K562 (cell line): ENCODE data around the gene TRERF1. TPM values are rescaled to one million over a fixed set of nuclear protein-coding genes. Genes with fewer than 3 reads are reported as not detected.

ENCODE experiments used
- ATAC-seq: fragments of 200-7000 bp; cut with Tn5 transposase; 3 replicates; pipeline ENCODE4 v1.9.1; 2020; ENCODE audit warnings: moderate library complexity
- BruUV-seq: library from RNA; stranded (reverse); fragments of 400-500 nt; replicated peaks from 2 replicates; lab custom pipeline; 2021; lab: Mats Ljungman, UMichigan
- CTCF ChIA-PET: fragments of 300-600 bp; formaldehyde crosslinking; extraction: SDS; loops from one replicate; lab custom pipeline; 2021; ENCODE audit warnings: low intra/inter-chr PET ratio; lab: Yijun Ruan, JAX
- POLR2A ChIA-PET: fragments of 300-600, 350-650 bp; sonication (Branson Sonifier 250); formaldehyde crosslinking; extraction: SDS; loops from one replicate; lab custom pipeline; 2021; ENCODE audit warnings: antibody characterized with exemption, inconsistent platforms; lab: Yijun Ruan, JAX
- DNase-seq, 4 experiments: peaks; one replicate each; pipeline versions ENCODE4 v3.0.0 to v3.0.0-alpha.2; 2011 to 2018; ENCODE audit warnings: low spot score in 3 of 4, mixed read lengths in 3 of 4; ENCODE audit errors: extremely low read depth in 1 of 4
- FAIRE-seq: peaks from 2 replicates; lab custom pipeline; 2011; peaks lifted over from hg19 to GRCh38; lab: Jason Lieb, UNC
- H2AFZ ChIP-seq: 2 replicates; pipeline ENCODE4 v1.6.0; 2011; ENCODE audit warnings: low read depth, low read length, control low read depth, inconsistent platforms
- H3K27ac ChIP-seq: fragments of 200-600 bp; 3 replicates; pipeline ENCODE4 v1.8.0; 2011; ENCODE audit warnings: low read depth, mild to moderate bottlenecking, control low read depth, inconsistent platforms, low read length, moderate library complexity, mixed read lengths; ENCODE audit errors: extremely low read depth
- H3K27me3 ChIP-seq, 2 experiments: fragments of 300-600 bp in 1 of 2; 2 replicates in 1 of 2; 3 replicates in 1 of 2; pipeline versions ENCODE4 v1.6.0 to v1.8.0; 2011; ENCODE audit warnings: inconsistent platforms in 2 of 2, low read length in 2 of 2, mild to moderate bottlenecking in 1 of 2, mixed read lengths in 1 of 2, moderate library complexity in 1 of 2; ENCODE audit not compliant: control insufficient read depth in 2 of 2, insufficient read depth in 2 of 2
- H3K36me3 ChIP-seq: fragments of 300-600 bp; 3 replicates; pipeline ENCODE4 v1.8.0; 2011; ENCODE audit warnings: mild to moderate bottlenecking, low read length, inconsistent platforms; ENCODE audit not compliant: control insufficient read depth, insufficient read depth
- H3K4me1 ChIP-seq, 2 experiments: fragments of 200-600 bp in 1 of 2; replicated peaks in 1 of 2; 2 replicates in 1 of 2; 3 replicates in 1 of 2; pipeline versions ENCODE4 v1.5.1 to v1.8.0; 2011; ENCODE audit warnings: inconsistent platforms in 2 of 2, low read length in 2 of 2, mild to moderate bottlenecking in 1 of 2, mixed read lengths in 1 of 2, moderate library complexity in 1 of 2; ENCODE audit not compliant: control insufficient read depth in 2 of 2, insufficient read depth in 2 of 2
- H3K4me2 ChIP-seq: 2 replicates; pipeline ENCODE4 v1.6.1; 2011; ENCODE audit warnings: low read length, control low read depth, inconsistent platforms, mixed read lengths; ENCODE audit not compliant: insufficient read depth
- H3K4me3 ChIP-seq: fragments of 200-600 bp; sonication (generic), shearing (Covaris generic); 2 replicates; pipeline ENCODE4 v1.5.1; 2016; ENCODE audit warnings: control low read depth, inconsistent platforms
- H3K79me2 ChIP-seq: fragments of 200-600 bp; 3 replicates; pipeline ENCODE4 v1.8.0; 2011; ENCODE audit warnings: low read length, inconsistent platforms; ENCODE audit not compliant: control insufficient read depth, insufficient read depth
- H3K9ac ChIP-seq, 2 experiments: 2 replicates each; pipeline versions ENCODE4 v1.6.0 to v1.6.1; 2011; ENCODE audit warnings: low read depth in 2 of 2, low read length in 2 of 2, control low read depth in 1 of 2, inconsistent platforms in 1 of 2, mild to moderate bottlenecking in 1 of 2, mixed read lengths in 1 of 2; ENCODE audit not compliant: insufficient read depth in 1 of 2
- H3K9me1 ChIP-seq: one replicate; pipeline ENCODE4 v1.6.0; 2011; ENCODE audit warnings: inconsistent platforms, mild to moderate bottlenecking, low read length, moderate library complexity; ENCODE audit not compliant: control insufficient read depth, insufficient read depth
- H3K9me3 ChIP-seq: replicated peaks from 2 replicates; pipeline ENCODE4 v1.5.1; 2011; ENCODE audit warnings: low read depth, low read length, inconsistent platforms; ENCODE audit not compliant: control insufficient read depth, insufficient read depth
- H4K20me1 ChIP-seq: replicated peaks from 2 replicates; pipeline ENCODE4 v1.6.1; 2011; ENCODE audit warnings: low read length, inconsistent platforms, mixed read lengths; ENCODE audit not compliant: control insufficient read depth, insufficient read depth
- ADNP ChIP-seq: fragments of 200-800 bp; sonication (Bioruptor generic); IDR thresholded peaks from 2 replicates; pipeline ENCODE4 v1.6.1; 2016; ENCODE audit warnings: missing genetic modification characterization, missing compliant biosample characterization
- BCOR ChIP-seq: fragments of 450-650 bp; IDR thresholded peaks from 2 replicates; pipeline ENCODE4 v1.6.1; 2016
- CBX3 ChIP-seq, 2 experiments: IDR thresholded peaks; 1 replicate in 1 of 2; 2 replicates in 1 of 2; pipeline ENCODE4 v1.6.1; 2012; ENCODE audit warnings: inconsistent platforms in 2 of 2, low read length in 2 of 2, borderline replicate concordance in 1 of 2, control low read depth in 1 of 2
- HDAC2 ChIP-seq: fragments of 450-650 bp; IDR thresholded peaks from 2 replicates; pipeline ENCODE4 v1.6.1; 2016; ENCODE audit warnings: mild to moderate bottlenecking
- KDM1A ChIP-seq, 2 experiments: fragments of 450-650 bp; IDR thresholded peaks; 2 replicates each; pipeline ENCODE4 v1.6.1; 2016; ENCODE audit warnings: mild to moderate bottlenecking in 2 of 2
- PTBP1 ChIP-seq: fragments of 200-400 bp; formaldehyde crosslinking; IDR thresholded peaks from 2 replicates; pipeline ENCODE4 v1.6.1; 2017; ENCODE audit warnings: low read depth, low read length
- RAD21 ChIP-seq, 2 experiments: fragments of 250-450 bp in 1 of 2; fragments of 450-650 bp in 1 of 2; sonication (Bioruptor Pico) in 1 of 2; formaldehyde crosslinking in 1 of 2; IDR thresholded peaks in 1 of 2; conservative IDR thresholded peaks in 1 of 2; 2 replicates each; pipeline versions ENCODE4 v1.4.0 to v1.8.0; 2020 to 2022; ENCODE audit warnings: mild to moderate bottlenecking in 2 of 2, moderate library complexity in 1 of 2
- RBFOX2 ChIP-seq: fragments of 200-400 bp; formaldehyde crosslinking; IDR thresholded peaks from 2 replicates; pipeline ENCODE4 v1.6.1; 2017; ENCODE audit warnings: low read depth, mild to moderate bottlenecking, low read length, moderate library complexity
- RBM25 ChIP-seq: fragments of 200-400 bp; formaldehyde crosslinking; IDR thresholded peaks from 2 replicates; pipeline ENCODE4 v1.6.1; 2018; ENCODE audit warnings: low read length, low read depth, moderate library complexity; ENCODE audit not compliant: severe bottlenecking
- RCOR1 ChIP-seq, 2 experiments: IDR thresholded peaks; 2 replicates each; pipeline ENCODE4 v1.6.1; 2012; ENCODE audit warnings: low read depth in 2 of 2, low read length in 2 of 2, borderline replicate concordance in 1 of 2, improper control_type of control experiment in 1 of 2
- SMARCA5 ChIP-seq: fragments of 450-650 bp; IDR thresholded peaks from 2 replicates; pipeline ENCODE4 v1.6.1; 2016
- ZNF584 ChIP-seq: fragments of 200-800 bp; sonication (Bioruptor generic); IDR thresholded peaks from 2 replicates; pipeline ENCODE4 v1.6.1; 2016; ENCODE audit warnings: low read depth, mild to moderate bottlenecking, missing genetic modification characterization, missing compliant biosample characterization
- ZNF707 ChIP-seq: fragments of 250-450 bp; sonication (Bioruptor Pico); conservative IDR thresholded peaks from 2 replicates; pipeline ENCODE4 v1.8.0; 2022; ENCODE audit warnings: inconsistent platforms, mild to moderate bottlenecking, moderate library complexity
- WGBS: fragments of 100-300 bp; shearing (Covaris generic); methylation state at CpG from one replicate; pipeline ENCODE4 v1.1.6; 2016; ENCODE audit warnings: low coverage, mixed read lengths; ENCODE audit not compliant: insufficient coverage; ENCODE audit errors: missing lambda C conversion rate; 5-methylcytosine and 5-hydroxymethylcytosine counted together
- in situ Hi-C: fragments of 300-500 bp; cut with MboI; formaldehyde crosslinking; loops from 4 replicates; pipeline ENCODE4 v1.15.0; 2018; ENCODE audit warnings: inconsistent platforms, mixed read lengths
- intact Hi-C: fragments of 100-400 bp; cut with micrococcal nuclease; formaldehyde crosslinking; loops from 2 replicates; pipeline ENCODE4 v1.14.2; 2022
- polyA plus RNA-seq, 8 experiments: library from polyadenylated mRNA; depleted of rRNA in 4 of 8; stranded (reverse) in 5 of 8; unstranded in 3 of 8; fragments of >200 nt; fragmentation: Nextera tagmentation in 2 of 8; fragmentation: Illumina TruSeq in 1 of 8; extraction: Ambion mirVana in 2 of 8; extraction: Trizol in 1 of 8; gene quantifications; 2 replicates each; pipeline versions ENCODE4 v1.2.1 to v1.2.3, GENCODE V29; 2011 to 2014; ENCODE audit warnings: inconsistent platforms in 1 of 8, missing spikeins in 1 of 8
- total RNA-seq, 7 experiments: library from RNA; depleted of rRNA in 6 of 7; stranded (reverse); fragments of >200 nt in 6 of 7; fragmentation: Illumina TruSeq in 2 of 7; extraction: Trizol in 2 of 7; gene quantifications; 2 replicates each; pipeline versions ENCODE4 v1.2.1 to v1.2.3, GENCODE V29; 2011 to 2021; ENCODE audit warnings: low replicate concordance in 1 of 7

TRERF1 gene
- total and polyA plus RNA-seq, 9 of the 15 experiments (the other 6 are each of a cell fraction or from before 2014, with no cell fraction given), result 0.04 to 0.20 (median 0.07) TPM; not detected in 3

GRCh38 chr6:42401613-42401951 is 50.1 kb downstream of the TRERF1 start:
- Histone ChIP-seq H3K27me3 (peaks cover 7 to 25% of the 10 kb centered on the region in 2 experiments; a peak in 3 of 5 replicates), H2AFZ (no peak overlapping the region), H3K4me2 (no peak overlapping the region), H3K79me2 (no peaks in the 10 kb centered on the region), H4K20me1 (no peaks in the 10 kb centered on the region), H3K9me3 (no peaks in the 10 kb centered on the region), H3K9ac (no peak overlapping the region), H3K4me3 (no peak overlapping the region), H3K36me3 (no peaks in the 10 kb centered on the region), H3K27ac (no peak overlapping the region), H3K9me1 (no peaks in the 10 kb centered on the region), H3K4me1 (peaks cover 3 to 19% of the 10 kb centered on the region in 2 experiments; a peak in 3 of 5 replicates)
- WGBS, result 17% methylated on average over 3 of the region's 3 CpGs
- no peak for ATAC-seq
- no peak for FAIRE-seq
- TF ChIP-seq ZNF707 (CRISPR knock-in tag), result no peak
- BruUV-seq, result no TSS peak
- ChIA-PET POLR2A (interaction anchor here (0.6 to 1.3 kb wide), 2 partner anchors 12 to 19 kb away, joined by 3 to 4 read pairs; no protein-coding TSS in a partner anchor), CTCF (no interaction called here)
- DNase-seq, result no peak
- intact Hi-C loops (no loop called here), in situ Hi-C loops (no loop called here)

DNA sequence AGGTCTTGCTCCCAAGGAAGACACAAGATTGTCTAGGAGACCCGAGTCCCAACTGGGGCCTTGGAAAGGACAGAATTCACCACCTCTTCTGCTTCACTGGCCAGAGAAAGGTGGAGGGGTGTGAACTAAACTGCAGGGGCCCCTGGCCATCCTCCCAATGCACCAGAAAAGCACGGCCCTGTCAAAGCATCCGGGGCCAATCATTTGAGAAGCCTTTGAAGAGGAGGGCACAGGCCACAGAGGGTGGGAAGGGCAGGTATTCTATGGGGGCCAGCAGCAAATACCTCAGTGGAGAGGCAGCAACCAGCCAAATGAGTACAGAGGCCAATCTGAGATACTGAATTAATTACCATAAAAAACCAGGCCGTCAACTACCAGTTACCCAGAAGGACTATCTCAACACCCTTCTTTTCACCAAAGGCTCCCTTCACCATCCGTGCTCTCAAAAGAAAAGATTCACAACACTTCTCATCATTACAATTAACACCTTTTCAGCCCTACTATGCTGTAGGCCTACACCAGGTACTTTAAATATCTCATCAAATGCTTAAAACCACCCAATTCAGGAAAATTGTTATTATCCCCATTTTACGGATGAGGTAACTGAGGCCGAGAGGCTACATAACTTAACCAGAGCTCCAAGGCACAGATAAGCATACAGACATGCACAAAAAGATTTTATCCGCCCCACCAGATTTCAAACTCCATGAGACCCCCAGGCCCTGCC is 50.7 kb downstream of the TRERF1 start:
- ATAC-seq (no peak), DNase-seq (no peak), FAIRE-seq (no peak)
- Histone ChIP-seq H3K79me2 (no peaks in the 10 kb centered on the region), H3K4me1 (peaks cover 3 to 19% of the 10 kb centered on the region in 2 experiments; a peak in 3 of 5 replicates), H3K9ac (no peak overlapping the region), H4K20me1 (no peaks in the 10 kb centered on the region), H3K9me1 (no peaks in the 10 kb centered on the region), H3K9me3 (no peaks in the 10 kb centered on the region), H3K4me3 (no peak overlapping the region), H3K36me3 (no peaks in the 10 kb centered on the region), H3K27ac (no peak overlapping the region), H2AFZ (no peak overlapping the region), H3K27me3 (peaks cover 7 to 21% of the 10 kb centered on the region in 2 experiments; a peak in 3 of 5 replicates), H3K4me2 (no peak overlapping the region)
- no TSS peak for BruUV-seq
- intact Hi-C loops, result no loop called here
- TF ChIP-seq RAD21 (CRISPR knock-in tag; conservative IDR thresholded peaks at IDR 0.05 in 1 of 2, IDR thresholded peaks at IDR 0.05 in 1 of 2) (no peak), KDM1A (IDR thresholded peaks at IDR 0.05) (peak; percentile 14 to 66; a peak in 3 of 4 replicates), PTBP1 (0 out of 2 replicates have a peak, but pooled peaks have one; percentile 17), RBM25 (peak; percentile 92), SMARCA5 (peak; percentile 49; the same call in 1 of the 2 replicates), RCOR1 (IDR thresholded peaks at IDR 0.05; ENCODE audit: borderline replicate concordance in 1 of 2, low read depth in 2 of 2, low read length in 2 of 2) (0 out of 4 replicates have a peak, but pooled peaks of 1 of the 2 experiments have one; percentile 9), BCOR (peak; percentile 93), HDAC2 (peak; percentile 46; the same call in 1 of the 2 replicates), ADNP (tag) (peak; percentile 79), CBX3 (IDR thresholded peaks at IDR 0.05; ENCODE audit: borderline replicate concordance in 1 of 2, low read length in 2 of 2) (0 out of 3 replicates have a peak, but pooled peaks of 1 of the 2 experiments have one; percentile 34), RBFOX2 (no peak), ZNF584 (CRISPR knock-in tag) (no peak)
- ChIA-PET POLR2A (interaction anchor here (0.6 kb wide), 1 partner anchor 20 kb away, joined by 4 read pairs; no protein-coding TSS in a partner anchor), CTCF (no interaction called here)
- 21% methylated on average over 8 of the region's 8 CpGs for WGBS
- in situ Hi-C loops, result no loop called here
